Liver (tissue), 9 donors: Measurements from ENCODE around the gene OPTN. TPM values are rescaled to one million over a fixed set of nuclear protein-coding genes. Genes with fewer than 3 reads are reported as not detected.

Experiments used
- DNase-seq: peaks from one replicate; pipeline ENCODE4 v3.0.0-alpha.2; 2017; ENCODE audit warnings: low spot score
- H3K27ac ChIP-seq, 2 donors: one replicate each; pipeline ENCODE4 v1.7.0; 2013; ENCODE audit warnings: inconsistent platforms in 2 of 2, low read length in 2 of 2, control low read depth in 1 of 2, low read depth in 1 of 2, mild to moderate bottlenecking in 1 of 2
- H3K27me3 ChIP-seq, 4 donors: one replicate each; pipeline versions ENCODE4 v1.6.1 to v1.7.0; 2013; ENCODE audit warnings: low read length in 3 of 4, inconsistent platforms in 1 of 4, mild to moderate bottlenecking in 1 of 4, moderate library complexity in 1 of 4; ENCODE audit not compliant: control insufficient read depth in 4 of 4, insufficient read depth in 4 of 4
- H3K36me3 ChIP-seq, 4 donors: one replicate each; pipeline versions ENCODE4 v1.6.1 to v1.7.0; 2013; ENCODE audit warnings: low read length in 3 of 4, mild to moderate bottlenecking in 3 of 4, low read depth in 1 of 4, moderate library complexity in 1 of 4; ENCODE audit not compliant: control insufficient read depth in 4 of 4, insufficient read depth in 3 of 4
- H3K4me1 ChIP-seq, 4 donors: one replicate each; pipeline versions ENCODE4 v1.6.1 to v1.7.0; 2013; ENCODE audit warnings: low read length in 3 of 4, mild to moderate bottlenecking in 3 of 4, moderate library complexity in 1 of 4; ENCODE audit not compliant: control insufficient read depth in 4 of 4, insufficient read depth in 4 of 4
- H3K4me3 ChIP-seq, 3 donors: one replicate each; pipeline versions ENCODE4 v1.6.1 to v1.7.0; 2013; ENCODE audit warnings: low read length in 3 of 3, control low read depth in 1 of 3, low read depth in 1 of 3, mild to moderate bottlenecking in 1 of 3
- H3K9ac ChIP-seq, 2 donors: one replicate each; pipeline ENCODE4 v1.7.0; 2013; ENCODE audit warnings: low read length in 2 of 2, mild to moderate bottlenecking in 2 of 2, moderate library complexity in 2 of 2, control low read depth in 1 of 2, low read depth in 1 of 2
- H3K9me3 ChIP-seq, 4 donors: one replicate each; pipeline versions ENCODE4 v1.6.1 to v1.7.0; 2013; ENCODE audit warnings: low read length in 3 of 4; ENCODE audit not compliant: control insufficient read depth in 4 of 4
- EGR1 ChIP-seq, 2 donors: IDR thresholded peaks; 2 replicates each; pipeline ENCODE4 v1.6.1; 2016 to 2018; ENCODE audit warnings: antibody characterized with exemption in 2 of 2, low read depth in 2 of 2
- FOXA2 ChIP-seq: IDR thresholded peaks from 2 replicates; pipeline ENCODE4 v1.6.1; 2016; ENCODE audit warnings: antibody characterized with exemption
- GABPA ChIP-seq, 2 donors: IDR thresholded peaks in 1 of 2; conservative IDR thresholded peaks in 1 of 2; 2 replicates each; pipeline ENCODE4 v1.6.1; 2016; ENCODE audit warnings: antibody characterized with exemption in 2 of 2, mild to moderate bottlenecking in 1 of 2, moderate library complexity in 1 of 2
- JUND ChIP-seq, 2 donors: IDR thresholded peaks; 2 replicates each; pipeline ENCODE4 v1.6.1; 2016; ENCODE audit warnings: antibody characterized with exemption in 2 of 2
- NR2F2 ChIP-seq: IDR thresholded peaks from 2 replicates; pipeline ENCODE4 v1.6.1; 2016; ENCODE audit warnings: antibody characterized with exemption
- RAD21 ChIP-seq, 2 donors: IDR thresholded peaks; 2 replicates each; pipeline ENCODE4 v1.6.1; 2016; ENCODE audit warnings: antibody characterized with exemption in 2 of 2, mild to moderate bottlenecking in 2 of 2
- SP1 ChIP-seq: IDR thresholded peaks from 2 replicates; pipeline ENCODE4 v1.6.1; 2018; ENCODE audit warnings: antibody characterized with exemption, mild to moderate bottlenecking
- TAF1 ChIP-seq: conservative IDR thresholded peaks from 2 replicates; pipeline ENCODE4 v1.6.1; 2016; ENCODE audit warnings: antibody characterized with exemption, mild to moderate bottlenecking
- YY1 ChIP-seq: IDR thresholded peaks from 2 replicates; pipeline ENCODE4 v1.6.1; 2016; ENCODE audit warnings: antibody characterized with exemption, mild to moderate bottlenecking
- WGBS: extraction: QIAGEN DNeasy Blood & Tissue Kit; methylation state at CpG from one replicate; pipeline ENCODE4 v1.1.7; 2013; 5-methylcytosine and 5-hydroxymethylcytosine counted together
- polyA plus RNA-seq, 2 donors: library from polyadenylated mRNA; stranded (reverse) in 1 of 2; unstranded in 1 of 2; fragments of 200-250 nt in 1 of 2; fragments of >200 nt in 1 of 2; fragmentation: Nextera tagmentation in 1 of 2; extraction: Ambion mirVana in 1 of 2; gene quantifications; one replicate each; pipeline versions ENCODE4 v1.2.1 to v1.2.3, GENCODE V29; 2013 to 2015
- total RNA-seq, 2 donors: library from RNA; depleted of rRNA; stranded (reverse); fragments of >200 nt; gene quantifications; one replicate each; pipeline ENCODE4 v1.2.3, GENCODE V29; 2014
- TF ChIP-seq, protein P1 (sequence below): IDR thresholded peaks from 2 replicates; pipeline ENCODE4 v1.6.1; 2016; ENCODE audit warnings: antibody characterized with exemption
- TF ChIP-seq, protein P2 (sequence below): IDR thresholded peaks from 2 replicates; pipeline ENCODE4 v1.6.1; 2016; ENCODE audit warnings: antibody characterized with exemption
- TF ChIP-seq, protein P3 (sequence below): IDR thresholded peaks from 2 replicates; pipeline ENCODE4 v1.6.1; 2016; ENCODE audit warnings: antibody characterized with exemption
- TF ChIP-seq, protein P4 (sequence below): IDR thresholded peaks from 2 replicates; pipeline ENCODE4 v1.6.1; 2016; ENCODE audit warnings: antibody characterized with exemption, mild to moderate bottlenecking
- donor health status: healthy.
- donor health status: healthy.
- donor health status: healthy.
- donor health status: healthy.
- donor health status: healthy.

The OPTN gene
- total and polyA plus RNA-seq, 4 donors = 21.5 to 42.0 (median 34.2) TPM

DNA sequence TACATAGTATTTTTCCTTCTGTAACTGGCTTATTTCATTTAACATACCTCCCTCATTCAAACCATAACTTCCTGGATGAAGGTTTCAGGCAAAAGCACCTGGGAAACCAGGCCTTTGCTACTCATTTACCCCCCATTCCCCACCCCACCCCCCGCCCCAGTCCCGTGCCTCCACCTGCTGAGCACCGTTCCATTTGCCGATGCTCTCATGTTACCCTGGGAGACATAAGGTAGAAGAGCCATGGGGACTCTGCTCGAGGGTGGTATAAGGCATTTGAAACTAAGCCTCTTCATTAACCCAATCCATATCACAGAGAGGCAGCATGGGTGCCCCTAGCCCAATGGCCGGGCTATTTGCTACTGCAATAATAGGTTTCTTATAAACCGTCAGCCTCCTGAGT lies 39.2 kb downstream of the OPTN start:
- Histone ChIP-seq H3K36me3 (peaks cover 3 to 59% (median 45%) of the 10 kb centered on the region in 4 donors), H3K4me3 (no peak overlapping the region), H3K4me1 (no peaks in the 10 kb centered on the region), H3K9me3 (no peaks in the 10 kb centered on the region), H3K27ac (no peak overlapping the region), H3K27me3 (no peaks in the 10 kb centered on the region), H3K9ac (no peak overlapping the region)
- no peak for DNase-seq
- TF ChIP-seq GABPA (IDR thresholded peaks at IDR 0.05 in 1 of 2, conservative IDR thresholded peaks at IDR 0.05 in 1 of 2) (no peak), NR2F2 (no peak), EGR1 (IDR thresholded peaks at IDR 0.05; ENCODE audit: low read depth in 2 of 2) (no peak), FOXA2 (no peak)
- TF ChIP-seq, protein P1, sequence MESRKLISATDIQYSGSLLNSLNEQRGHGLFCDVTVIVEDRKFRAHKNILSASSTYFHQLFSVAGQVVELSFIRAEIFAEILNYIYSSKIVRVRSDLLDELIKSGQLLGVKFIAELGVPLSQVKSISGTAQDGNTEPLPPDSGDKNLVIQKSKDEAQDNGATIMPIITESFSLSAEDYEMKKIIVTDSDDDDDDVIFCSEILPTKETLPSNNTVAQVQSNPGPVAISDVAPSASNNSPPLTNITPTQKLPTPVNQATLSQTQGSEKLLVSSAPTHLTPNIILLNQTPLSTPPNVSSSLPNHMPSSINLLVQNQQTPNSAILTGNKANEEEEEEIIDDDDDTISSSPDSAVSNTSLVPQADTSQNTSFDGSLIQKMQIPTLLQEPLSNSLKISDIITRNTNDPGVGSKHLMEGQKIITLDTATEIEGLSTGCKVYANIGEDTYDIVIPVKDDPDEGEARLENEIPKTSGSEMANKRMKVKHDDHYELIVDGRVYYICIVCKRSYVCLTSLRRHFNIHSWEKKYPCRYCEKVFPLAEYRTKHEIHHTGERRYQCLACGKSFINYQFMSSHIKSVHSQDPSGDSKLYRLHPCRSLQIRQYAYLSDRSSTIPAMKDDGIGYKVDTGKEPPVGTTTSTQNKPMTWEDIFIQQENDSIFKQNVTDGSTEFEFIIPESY = no peak
- TF ChIP-seq, protein P2, sequence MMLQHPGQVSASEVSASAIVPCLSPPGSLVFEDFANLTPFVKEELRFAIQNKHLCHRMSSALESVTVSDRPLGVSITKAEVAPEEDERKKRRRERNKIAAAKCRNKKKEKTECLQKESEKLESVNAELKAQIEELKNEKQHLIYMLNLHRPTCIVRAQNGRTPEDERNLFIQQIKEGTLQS = no peak
- TF ChIP-seq, protein P3, sequence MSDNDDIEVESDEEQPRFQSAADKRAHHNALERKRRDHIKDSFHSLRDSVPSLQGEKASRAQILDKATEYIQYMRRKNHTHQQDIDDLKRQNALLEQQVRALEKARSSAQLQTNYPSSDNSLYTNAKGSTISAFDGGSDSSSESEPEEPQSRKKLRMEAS = no peak
- TF ChIP-seq, protein P4, sequence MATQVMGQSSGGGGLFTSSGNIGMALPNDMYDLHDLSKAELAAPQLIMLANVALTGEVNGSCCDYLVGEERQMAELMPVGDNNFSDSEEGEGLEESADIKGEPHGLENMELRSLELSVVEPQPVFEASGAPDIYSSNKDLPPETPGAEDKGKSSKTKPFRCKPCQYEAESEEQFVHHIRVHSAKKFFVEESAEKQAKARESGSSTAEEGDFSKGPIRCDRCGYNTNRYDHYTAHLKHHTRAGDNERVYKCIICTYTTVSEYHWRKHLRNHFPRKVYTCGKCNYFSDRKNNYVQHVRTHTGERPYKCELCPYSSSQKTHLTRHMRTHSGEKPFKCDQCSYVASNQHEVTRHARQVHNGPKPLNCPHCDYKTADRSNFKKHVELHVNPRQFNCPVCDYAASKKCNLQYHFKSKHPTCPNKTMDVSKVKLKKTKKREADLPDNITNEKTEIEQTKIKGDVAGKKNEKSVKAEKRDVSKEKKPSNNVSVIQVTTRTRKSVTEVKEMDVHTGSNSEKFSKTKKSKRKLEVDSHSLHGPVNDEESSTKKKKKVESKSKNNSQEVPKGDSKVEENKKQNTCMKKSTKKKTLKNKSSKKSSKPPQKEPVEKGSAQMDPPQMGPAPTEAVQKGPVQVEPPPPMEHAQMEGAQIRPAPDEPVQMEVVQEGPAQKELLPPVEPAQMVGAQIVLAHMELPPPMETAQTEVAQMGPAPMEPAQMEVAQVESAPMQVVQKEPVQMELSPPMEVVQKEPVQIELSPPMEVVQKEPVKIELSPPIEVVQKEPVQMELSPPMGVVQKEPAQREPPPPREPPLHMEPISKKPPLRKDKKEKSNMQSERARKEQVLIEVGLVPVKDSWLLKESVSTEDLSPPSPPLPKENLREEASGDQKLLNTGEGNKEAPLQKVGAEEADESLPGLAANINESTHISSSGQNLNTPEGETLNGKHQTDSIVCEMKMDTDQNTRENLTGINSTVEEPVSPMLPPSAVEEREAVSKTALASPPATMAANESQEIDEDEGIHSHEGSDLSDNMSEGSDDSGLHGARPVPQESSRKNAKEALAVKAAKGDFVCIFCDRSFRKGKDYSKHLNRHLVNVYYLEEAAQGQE = no peak
- WGBS = 90% methylated on average over 7 of the region's 7 CpGs

DNA sequence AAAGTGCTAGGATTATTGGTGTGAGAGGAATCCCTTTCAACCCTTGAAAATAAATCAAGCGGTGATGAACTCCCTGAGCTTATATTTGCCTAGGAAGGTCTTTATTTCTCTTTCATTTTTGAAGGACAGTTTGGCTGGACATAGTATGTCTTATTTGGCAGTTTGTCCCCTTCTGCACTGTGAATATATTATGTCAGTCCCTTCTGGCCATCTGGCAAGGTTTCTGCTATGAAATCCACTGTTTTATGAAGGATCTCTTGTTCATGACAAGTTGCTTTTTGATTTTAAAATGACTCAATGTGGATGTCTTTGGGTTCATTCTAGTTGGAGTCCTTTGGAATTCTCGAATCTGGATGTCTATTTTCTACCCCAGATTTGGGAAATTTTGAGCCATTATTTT lies 39.7 kb downstream of the OPTN start:
- no peaks in the 10 kb centered on the region for H3K27me3 ChIP-seq
- H3K9me3 ChIP-seq = no peaks in the 10 kb centered on the region
- no peak overlapping the region for H3K4me3 ChIP-seq
- WGBS = 96% methylated on average over 2 of the region's 2 CpGs
- no peak for DNase-seq
- no peak for TF ChIP-seq SP1
- TF ChIP-seq RAD21 (IDR thresholded peaks at IDR 0.05) = no peak
- no peak for TF ChIP-seq FOXA2
- TF ChIP-seq, protein P3 = no peak
- TF ChIP-seq YY1 = no peak
- TF ChIP-seq, protein P4 = no peak
- no peak for TF ChIP-seq TAF1
- no peak for TF ChIP-seq EGR1 (IDR thresholded peaks at IDR 0.05; ENCODE audit: low read depth in 2 of 2)
- TF ChIP-seq, protein P2 = no peak
- TF ChIP-seq, protein P1 = no peak
- TF ChIP-seq JUND (IDR thresholded peaks at IDR 0.05) = no peak
- no peak for TF ChIP-seq NR2F2
- no peak for TF ChIP-seq GABPA (IDR thresholded peaks at IDR 0.05 in 1 of 2, conservative IDR thresholded peaks at IDR 0.05 in 1 of 2)
- no peak overlapping the region for H3K27ac ChIP-seq
- no peaks in the 10 kb centered on the region for H3K4me1 ChIP-seq
- peaks cover 1 to 56% (median 42%) of the 10 kb centered on the region in 4 donors for H3K36me3 ChIP-seq
- H3K9ac ChIP-seq = no peak overlapping the region
